Measurements from ENCODE around the gene ADGRL3. TPM values are rescaled to one million over a fixed set of nuclear protein-coding genes. Genes with fewer than 3 reads are reported as not detected.

The ADGRL3 gene
- total RNA-seq, 2 experiments from 2014 or later = not detected

DNA sequence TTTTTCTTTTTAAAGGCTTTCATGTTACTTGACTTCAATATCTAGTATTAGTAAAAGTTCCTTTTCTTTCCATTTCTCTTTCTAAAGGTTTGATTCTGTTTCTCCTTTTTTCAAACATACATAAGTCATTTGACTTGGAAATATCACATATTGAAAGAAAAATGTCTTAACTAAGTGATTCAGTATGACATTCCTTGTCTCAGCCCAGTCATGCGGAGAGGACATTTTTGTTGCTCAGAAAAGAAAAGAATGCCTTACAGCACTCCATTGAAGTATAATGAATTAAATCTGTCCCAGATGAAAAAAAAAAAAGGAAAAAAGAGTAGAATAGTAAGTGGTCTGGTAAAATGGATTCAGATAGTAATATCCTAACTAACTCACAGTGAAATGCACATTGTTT, 466.1 kb downstream of the ADGRL3 start:
- TF ChIP-seq EZH2phosphoT487 (IDR thresholded peaks at IDR 0.05; ENCODE audit: borderline replicate concordance, low read depth, low read length) = no peak
- TF ChIP-seq CTCF (conservative IDR thresholded peaks at IDR 0.05; ENCODE audit: low read length) = no peak
- no peak overlapping the region for H2AFZ ChIP-seq (ENCODE audit: low read length)
- no TSS peak for BruUV-seq (replicated peaks)
- CTCF ChIA-PET (ENCODE audit: unreplicated experiment) = no interaction called here
- no peak for DNase-seq (ENCODE audit: low spot score)
- H3K4me3 ChIP-seq (ENCODE audit: low read depth, low read length, poor library complexity, severe bottlenecking) = no peak overlapping the region
- POLR2A ChIA-PET = no interaction called here
- no peaks in the 10 kb centered on the region for H3K36me3 ChIP-seq (ENCODE audit: insufficient read depth, low read length)
- H4K20me1 ChIP-seq (ENCODE audit: insufficient read depth, low read length) = no peaks in the 10 kb centered on the region
- no peaks in the 10 kb centered on the region for H3K9me2 ChIP-seq (ENCODE audit: insufficient read depth, low read length)
- intact Hi-C loops (cut with micrococcal nuclease; ENCODE audit: unreplicated experiment) = no loop called here
- H3K27ac ChIP-seq (ENCODE audit: low read depth, low read length, poor library complexity, severe bottlenecking) = no peak overlapping the region
- no peaks in the 10 kb centered on the region for H3K9me3 ChIP-seq (ENCODE audit: low read length)
- no peaks in the 10 kb centered on the region for H3K4me1 ChIP-seq (ENCODE audit: insufficient read depth, low read length, poor library complexity, severe bottlenecking)
- no peak overlapping the region for H3K4me2 ChIP-seq (ENCODE audit: low read length)
- no peaks in the 10 kb centered on the region for H3K79me2 ChIP-seq (ENCODE audit: insufficient read depth, low read depth, low read length)

GRCh38 chr4:61671599-61671998, 471.5 kb downstream of the ADGRL3 start:
- no peaks in the 10 kb centered on the region for H3K36me3 ChIP-seq (ENCODE audit: insufficient read depth, low read length)
- CTCF ChIA-PET (ENCODE audit: unreplicated experiment) = no interaction called here
- no peak overlapping the region for H3K4me3 ChIP-seq (ENCODE audit: low read depth, low read length, poor library complexity, severe bottlenecking)
- no peaks in the 10 kb centered on the region for H3K9me2 ChIP-seq (ENCODE audit: insufficient read depth, low read length)
- no peaks in the 10 kb centered on the region for H4K20me1 ChIP-seq (ENCODE audit: insufficient read depth, low read length)
- H3K79me2 ChIP-seq (ENCODE audit: insufficient read depth, low read depth, low read length) = no peaks in the 10 kb centered on the region
- H3K9me3 ChIP-seq (ENCODE audit: low read length) = no peaks in the 10 kb centered on the region
- no peaks in the 10 kb centered on the region for H3K4me1 ChIP-seq (ENCODE audit: insufficient read depth, low read length, poor library complexity, severe bottlenecking)
- no peak for TF ChIP-seq CTCF (conservative IDR thresholded peaks at IDR 0.05; ENCODE audit: low read length)
- TF ChIP-seq EZH2phosphoT487 (IDR thresholded peaks at IDR 0.05; ENCODE audit: borderline replicate concordance, low read depth, low read length) = no peak
- H3K4me2 ChIP-seq (ENCODE audit: low read length) = no peak overlapping the region
- no peak overlapping the region for H3K27ac ChIP-seq (ENCODE audit: low read depth, low read length, poor library complexity, severe bottlenecking)
- DNase-seq (ENCODE audit: low spot score) = no peak
- intact Hi-C loops (cut with micrococcal nuclease; ENCODE audit: unreplicated experiment) = no loop called here
- BruUV-seq (replicated peaks) = no TSS peak
- no peak overlapping the region for H2AFZ ChIP-seq (ENCODE audit: low read length)
- POLR2A ChIA-PET = interaction anchor here (0.7 kb wide), 1 partner anchor 224 kb away, joined by 4 read pairs; no protein-coding TSS in a partner anchor

DNA sequence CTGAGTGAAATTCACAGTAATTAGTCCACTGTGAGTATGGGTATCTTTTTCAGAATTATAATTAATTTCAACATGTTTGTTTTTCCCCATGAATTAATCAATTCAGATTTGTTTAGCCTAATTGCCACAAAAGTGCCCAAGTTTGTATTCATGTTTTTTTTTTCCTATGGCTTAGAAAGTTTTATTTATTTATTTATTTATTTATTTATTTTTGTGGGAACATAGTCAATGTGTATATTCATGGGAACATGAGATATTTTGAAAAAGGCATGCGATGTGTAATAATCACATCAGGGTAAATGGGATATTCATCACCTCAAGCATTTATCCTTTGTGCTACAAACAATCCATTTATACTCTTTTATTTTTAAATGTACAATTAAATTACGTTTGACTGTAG, 475.3 kb downstream of the ADGRL3 start:
- H3K4me1 ChIP-seq (ENCODE audit: insufficient read depth, low read length, poor library complexity, severe bottlenecking) = no peaks in the 10 kb centered on the region
- no peak overlapping the region for H3K4me2 ChIP-seq (ENCODE audit: low read length)
- H3K4me3 ChIP-seq (ENCODE audit: low read depth, low read length, poor library complexity, severe bottlenecking) = no peak overlapping the region
- ChIA-PET POLR2A (no interaction called here), CTCF (ENCODE audit: unreplicated experiment) (no interaction called here)
- no TSS peak for BruUV-seq (replicated peaks)
- no peak for TF ChIP-seq CTCF (conservative IDR thresholded peaks at IDR 0.05; ENCODE audit: low read length)
- TF ChIP-seq EZH2phosphoT487 (IDR thresholded peaks at IDR 0.05; ENCODE audit: borderline replicate concordance, low read depth, low read length) = no peak
- no peak for DNase-seq (ENCODE audit: low spot score)
- no peaks in the 10 kb centered on the region for H4K20me1 ChIP-seq (ENCODE audit: insufficient read depth, low read length)
- H3K36me3 ChIP-seq (ENCODE audit: insufficient read depth, low read length) = no peaks in the 10 kb centered on the region
- H3K9me3 ChIP-seq (ENCODE audit: low read length) = no peaks in the 10 kb centered on the region
- H3K9me2 ChIP-seq (ENCODE audit: insufficient read depth, low read length) = no peaks in the 10 kb centered on the region
- no peak overlapping the region for H3K27ac ChIP-seq (ENCODE audit: low read depth, low read length, poor library complexity, severe bottlenecking)
- H3K79me2 ChIP-seq (ENCODE audit: insufficient read depth, low read depth, low read length) = no peaks in the 10 kb centered on the region
- intact Hi-C loops (cut with micrococcal nuclease; ENCODE audit: unreplicated experiment) = no loop called here
- no peak overlapping the region for H2AFZ ChIP-seq (ENCODE audit: low read length)

Data from OCI-LY7 (cell line).